Cardiac fibroblast (primary cell): ENCODE measurements around the gene IRX5.

Experiments used
- DNase-seq, 2 donors: peaks; one replicate each; pipeline versions ENCODE4 v3.0.0 to v3.0.0-alpha.2; 2010; ENCODE audit warnings: low read depth in 2 of 2
- H3K4me3 ChIP-seq, 2 donors: replicated peaks in 1 of 2; 1 replicate in 1 of 2; 2 replicates in 1 of 2; pipeline ENCODE4 v1.5.1; 2011; ENCODE audit warnings: low read depth in 2 of 2, low read length in 2 of 2, mild to moderate bottlenecking in 2 of 2, moderate library complexity in 1 of 2
- CTCF ChIP-seq: IDR thresholded peaks from one replicate; pipeline ENCODE4 v1.5.1; 2011; ENCODE audit warnings: low read depth, mild to moderate bottlenecking, low read length, inconsistent platforms

The IRX5 gene

GRCh38 chr16:54970016-54970415, 39.4 kb downstream of the IRX5 start:
- no peak for DNase-seq
- TF ChIP-seq CTCF: no peak
- H3K4me3 ChIP-seq: no peak overlapping the region

GRCh38 chr16:54974367-54974766, 43.7 kb downstream of the IRX5 start:
- TF ChIP-seq CTCF: no peak
- no peak overlapping the region for H3K4me3 ChIP-seq
- no peak for DNase-seq

- no peak for TF ChIP-seq CTCF
- DNase-seq: no peak
- no peak overlapping the region for H3K4me3 ChIP-seq
Observed at GRCh38 chr16:54976651-54977200, 46.1 kb downstream of the IRX5 start.

GRCh38 chr16:54977211-54977610, 46.5 kb downstream of the IRX5 start:
- DNase-seq: no peak
- H3K4me3 ChIP-seq: no peak overlapping the region
- TF ChIP-seq CTCF: no peak

GRCh38 chr16:54980821-54981220, 50.2 kb downstream of the IRX5 start:
- no peak for TF ChIP-seq CTCF
- no peak for DNase-seq
- no peak overlapping the region for H3K4me3 ChIP-seq
